ENCODE results near the gene TBC1D17.

DNA sequence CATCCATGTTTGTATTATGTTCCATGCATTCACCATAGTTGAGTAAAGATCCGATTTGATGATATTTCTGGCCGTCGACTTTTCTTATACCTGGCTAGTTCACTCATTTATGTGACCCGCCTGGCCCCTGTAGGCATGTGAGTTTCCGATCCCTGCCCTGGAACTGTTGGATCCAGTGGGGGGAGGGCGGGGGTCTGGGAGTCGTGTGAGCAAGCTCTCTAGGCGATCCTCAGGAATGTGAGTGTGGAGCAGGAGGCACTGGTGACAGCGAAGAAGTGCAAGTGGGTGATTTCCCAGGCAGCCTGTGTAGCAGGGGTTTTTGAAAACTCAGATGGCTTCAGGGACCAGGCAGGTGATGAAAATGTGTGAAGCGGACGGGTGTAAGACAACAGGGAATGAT is 37.2 kb upstream of the TBC1D17 start:
- TF ChIP-seq, protein P1, sequence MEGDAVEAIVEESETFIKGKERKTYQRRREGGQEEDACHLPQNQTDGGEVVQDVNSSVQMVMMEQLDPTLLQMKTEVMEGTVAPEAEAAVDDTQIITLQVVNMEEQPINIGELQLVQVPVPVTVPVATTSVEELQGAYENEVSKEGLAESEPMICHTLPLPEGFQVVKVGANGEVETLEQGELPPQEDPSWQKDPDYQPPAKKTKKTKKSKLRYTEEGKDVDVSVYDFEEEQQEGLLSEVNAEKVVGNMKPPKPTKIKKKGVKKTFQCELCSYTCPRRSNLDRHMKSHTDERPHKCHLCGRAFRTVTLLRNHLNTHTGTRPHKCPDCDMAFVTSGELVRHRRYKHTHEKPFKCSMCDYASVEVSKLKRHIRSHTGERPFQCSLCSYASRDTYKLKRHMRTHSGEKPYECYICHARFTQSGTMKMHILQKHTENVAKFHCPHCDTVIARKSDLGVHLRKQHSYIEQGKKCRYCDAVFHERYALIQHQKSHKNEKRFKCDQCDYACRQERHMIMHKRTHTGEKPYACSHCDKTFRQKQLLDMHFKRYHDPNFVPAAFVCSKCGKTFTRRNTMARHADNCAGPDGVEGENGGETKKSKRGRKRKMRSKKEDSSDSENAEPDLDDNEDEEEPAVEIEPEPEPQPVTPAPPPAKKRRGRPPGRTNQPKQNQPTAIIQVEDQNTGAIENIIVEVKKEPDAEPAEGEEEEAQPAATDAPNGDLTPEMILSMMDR (IDR thresholded peaks at IDR 0.05) = no peak
- no peak for TF ChIP-seq POLR2AphosphoS5 (IDR thresholded peaks at IDR 0.05)
- TF ChIP-seq POLR2A (IDR thresholded peaks at IDR 0.05) = no peak
